ENCODE results near the gene ZNF428.
A peak's percentile ranks its signal among the peaks of the same experiment; 100 is the strongest.
"Not testable (repeated sequence)": the region's sequence is repeated elsewhere in the genome, so short reads cannot be mapped to it uniquely, and the experiment has no call there.

ZNF428 gene

GRCh38 chr19:43591904-43592772 lies 27.3 kb downstream of the ZNF428 start:
- no peak for DNase-seq

GRCh38 chr19:43589678-43590077 lies 29.8 kb downstream of the ZNF428 start:
- no peak for DNase-seq

- no peak for DNase-seq
Observed at GRCh38 chr19:43589277-43589676, 30.2 kb downstream of the ZNF428 start.

- DNase-seq = not testable (repeated sequence)
Observed at GRCh38 chr19:43587029-43587428, 32.4 kb downstream of the ZNF428 start.

- no peak for DNase-seq
Observed at GRCh38 chr19:43586346-43586745, 33.1 kb downstream of the ZNF428 start.

- DNase-seq = no peak
Observed at GRCh38 chr19:43584484-43584883, 34.9 kb downstream of the ZNF428 start.

GRCh38 chr19:43582495-43582894 lies 36.9 kb downstream of the ZNF428 start:
- no peak for DNase-seq

GRCh38 chr19:43581467-43581866 lies 38.0 kb downstream of the ZNF428 start:
- DNase-seq = no peak

- no peak for DNase-seq
Observed at GRCh38 chr19:43578787-43579186, 40.6 kb downstream of the ZNF428 start.

GRCh38 chr19:43575955-43576878 lies 43.2 kb downstream of the ZNF428 start:
- no peak for DNase-seq

- DNase-seq = peak; percentile 97
Observed at GRCh38 chr19:43575156-43575950, 44.1 kb downstream of the ZNF428 start, which contains the start of the genes PINLYP and XRCC1. TSS of gene PINLYP (plus strand) at chr19:43575801. CDS start at chr19:43577192, 1,391 bp downstream. TSS of gene XRCC1 (minus strand) at chr19:43575527. CDS start at chr19:43575458, 69 bp downstream.

GRCh38 chr19:43574424-43575155 lies 44.8 kb downstream of the ZNF428 start:
- DNase-seq = no peak

GRCh38 chr19:43572171-43572588 lies 47.2 kb downstream of the ZNF428 start:
- no peak for DNase-seq

- DNase-seq = peak; percentile 16
Observed at GRCh38 chr19:43570174-43570791, 49.1 kb downstream of the ZNF428 start.

- DNase-seq = no peak
Observed at GRCh38 chr19:43569657-43570056, 49.8 kb downstream of the ZNF428 start.

- no peak for DNase-seq
Observed at GRCh38 chr19:43564800-43565199, 54.6 kb downstream of the ZNF428 start.

- DNase-seq = no peak
Observed at GRCh38 chr19:43563816-43564457, 55.5 kb downstream of the ZNF428 start.

- peak; percentile 42 for DNase-seq
Observed at GRCh38 chr19:43562698-43563241, 56.7 kb downstream of the ZNF428 start.

GRCh38 chr19:43562226-43562697 lies 57.2 kb downstream of the ZNF428 start:
- DNase-seq = no peak

Data from NCI-H2107 (cell line).